CD4-positive, alpha-beta T cell treated with Interleukin-17A for 4 hours (primary cell): ENCODE measurements around the gene CHCHD1.
"Not testable (repeated sequence)": the region's sequence is repeated elsewhere in the genome, so short reads cannot be mapped to it uniquely, and the experiment has no call there.

Experiments used
- DNase-seq: peaks from one replicate; pipeline ENCODE4 v3.0.0-alpha.2; 2020; ENCODE audit warnings: mixed read lengths

Gene CHCHD1

DNA sequence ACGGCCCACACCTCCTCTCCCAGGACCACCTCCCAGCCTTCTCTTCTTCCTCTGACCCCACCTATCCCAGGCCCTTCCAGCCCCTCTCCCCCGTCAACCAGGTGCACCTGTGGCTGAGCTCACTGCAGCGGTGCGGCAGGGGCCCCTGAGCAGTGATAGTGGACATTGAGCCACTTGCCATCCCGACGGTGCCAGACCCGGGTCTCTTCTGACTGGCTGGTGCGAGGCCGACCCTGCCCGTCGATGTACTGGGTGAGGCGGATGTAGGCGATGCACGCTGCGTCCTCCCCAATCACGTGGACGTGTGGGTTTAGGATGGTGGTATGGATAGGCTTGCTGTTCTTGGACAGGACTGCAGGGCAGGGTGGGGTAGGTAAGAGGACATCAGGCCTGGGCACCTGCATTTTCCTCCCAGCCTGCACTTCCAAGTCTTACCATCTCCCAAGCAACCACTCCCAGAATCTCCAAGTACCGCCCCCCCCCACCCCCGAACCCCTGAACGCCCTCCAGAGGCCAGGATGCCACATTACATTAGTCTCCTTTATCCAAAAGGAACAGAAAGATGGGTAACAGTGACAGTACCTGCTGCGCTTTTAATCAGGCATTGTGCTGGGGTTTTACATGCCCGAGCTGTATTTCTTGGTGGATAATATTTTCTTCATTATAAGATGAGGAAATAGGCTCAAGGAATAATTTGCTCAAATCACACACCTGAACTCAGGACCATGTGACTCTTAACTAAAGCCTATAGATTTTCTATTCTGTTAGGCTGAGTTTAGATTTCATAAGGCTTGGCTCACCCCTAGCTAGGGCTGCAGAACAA, 33.3 kb downstream of the CHCHD1 start:
- peak; percentile 31 for DNase-seq

DNA sequence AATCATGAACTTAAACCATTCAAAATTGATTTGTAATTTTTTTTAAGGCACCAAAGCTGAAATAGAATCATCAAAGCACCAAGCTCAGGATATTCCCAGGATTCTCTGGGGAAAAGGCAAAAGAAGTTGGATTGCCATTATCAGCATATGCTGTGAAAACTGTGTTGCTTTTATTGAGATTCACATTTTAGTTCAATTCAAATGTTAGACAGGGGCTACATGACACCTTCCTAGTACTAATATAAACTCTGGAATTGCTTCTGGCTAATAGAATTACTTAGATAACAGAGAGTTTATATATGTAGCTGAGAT, 33.8 kb downstream of the CHCHD1 start:
- no peak for DNase-seq

DNA sequence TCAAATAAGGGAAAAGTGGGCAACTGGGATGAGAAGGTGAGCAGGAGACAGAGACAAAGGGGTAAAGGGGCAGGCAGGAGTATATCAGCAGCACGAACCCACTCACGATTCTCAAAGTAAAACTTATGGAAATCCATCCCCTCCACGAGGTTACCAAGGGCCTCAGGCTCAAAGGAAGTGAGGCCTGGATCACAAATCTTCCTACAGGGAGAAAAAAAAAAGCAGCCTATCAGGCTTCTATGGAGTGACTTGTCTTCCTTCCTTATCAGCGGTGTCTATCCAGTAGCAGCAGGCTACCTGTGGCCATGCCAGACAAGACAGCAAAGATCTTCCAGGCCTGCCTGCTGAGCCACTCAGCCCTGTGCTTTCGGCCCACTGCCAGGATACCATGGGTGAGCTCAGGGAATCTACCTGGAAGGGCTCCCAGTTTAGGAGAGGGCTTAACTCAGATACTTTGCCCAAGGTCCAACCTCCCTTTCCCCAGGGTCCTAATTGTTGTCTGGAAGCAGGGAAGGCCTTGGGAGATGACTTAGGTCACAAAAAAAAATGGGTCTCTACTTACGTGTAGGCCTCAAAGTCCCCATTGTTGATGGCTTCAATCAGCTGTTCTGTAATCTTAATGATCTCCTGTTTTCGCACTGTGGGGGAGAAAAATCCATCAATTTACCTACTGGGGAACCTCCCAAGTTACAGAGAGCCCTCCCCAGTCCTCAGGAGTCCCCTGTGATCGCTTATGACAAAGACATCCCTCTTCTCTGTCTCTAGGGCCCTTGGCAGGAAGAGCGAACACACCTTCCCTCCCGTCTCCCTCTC, 35.3 kb downstream of the CHCHD1 start:
- DNase-seq = no peak

DNA sequence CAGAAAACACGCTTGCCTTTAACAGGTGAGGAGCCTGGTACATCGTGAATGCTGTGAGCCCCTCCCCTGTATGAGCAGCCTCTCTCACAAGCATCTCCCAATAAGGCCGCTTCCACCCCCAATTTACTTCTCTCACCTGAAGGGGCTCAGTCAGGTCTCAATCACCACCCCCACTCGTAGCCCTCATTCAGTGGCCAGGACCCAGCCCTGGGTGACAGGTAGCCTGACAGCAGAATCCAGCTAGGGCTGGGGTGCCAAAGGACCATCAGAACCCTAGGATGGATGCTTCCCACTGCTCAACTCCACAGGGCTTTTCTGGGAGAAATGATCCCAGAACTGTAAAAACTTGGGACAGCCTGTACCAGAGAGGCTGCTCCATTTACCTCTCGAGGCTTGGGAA, 36.0 kb downstream of the CHCHD1 start:
- DNase-seq = no peak

DNA sequence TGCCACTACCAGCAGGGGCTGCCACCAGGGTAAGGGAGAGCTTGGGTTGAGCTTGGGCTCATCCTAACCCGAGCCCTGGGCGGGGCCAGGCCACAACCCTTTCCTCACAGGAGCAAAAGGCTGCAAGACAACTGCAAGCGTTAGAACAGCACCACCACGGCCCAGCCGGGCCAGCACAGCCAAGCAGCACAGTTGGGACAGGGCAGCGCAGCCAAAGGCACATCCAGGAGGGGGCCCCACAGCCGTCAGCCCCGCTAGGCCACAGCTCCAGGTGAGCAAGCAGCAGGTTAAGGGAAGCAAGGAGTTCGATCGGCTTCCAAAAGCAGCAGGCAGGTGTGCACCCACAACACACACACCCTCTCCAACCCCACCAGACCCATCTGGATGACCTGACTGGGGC, 36.6 kb downstream of the CHCHD1 start:
- no peak for DNase-seq

DNA sequence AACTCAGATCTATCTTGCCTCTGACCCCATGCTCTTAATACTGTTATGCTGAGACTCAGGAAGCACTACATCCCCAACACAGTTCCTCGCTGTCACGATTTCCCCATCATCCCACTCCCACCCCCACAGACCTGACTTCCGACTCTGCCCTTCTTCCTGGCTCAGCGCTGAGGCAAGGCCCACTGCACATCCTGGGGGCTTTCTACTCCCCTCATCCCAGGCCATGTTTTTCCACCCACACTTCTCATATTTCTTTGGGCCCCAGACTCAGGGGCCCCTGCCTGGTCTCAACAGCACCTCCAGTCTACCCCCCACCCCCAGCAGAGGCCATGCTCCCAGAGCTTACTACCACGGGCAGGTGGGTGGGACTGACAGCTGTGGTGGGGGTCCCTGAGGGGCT, 37.2 kb downstream of the CHCHD1 start:
- DNase-seq = no peak

DNA sequence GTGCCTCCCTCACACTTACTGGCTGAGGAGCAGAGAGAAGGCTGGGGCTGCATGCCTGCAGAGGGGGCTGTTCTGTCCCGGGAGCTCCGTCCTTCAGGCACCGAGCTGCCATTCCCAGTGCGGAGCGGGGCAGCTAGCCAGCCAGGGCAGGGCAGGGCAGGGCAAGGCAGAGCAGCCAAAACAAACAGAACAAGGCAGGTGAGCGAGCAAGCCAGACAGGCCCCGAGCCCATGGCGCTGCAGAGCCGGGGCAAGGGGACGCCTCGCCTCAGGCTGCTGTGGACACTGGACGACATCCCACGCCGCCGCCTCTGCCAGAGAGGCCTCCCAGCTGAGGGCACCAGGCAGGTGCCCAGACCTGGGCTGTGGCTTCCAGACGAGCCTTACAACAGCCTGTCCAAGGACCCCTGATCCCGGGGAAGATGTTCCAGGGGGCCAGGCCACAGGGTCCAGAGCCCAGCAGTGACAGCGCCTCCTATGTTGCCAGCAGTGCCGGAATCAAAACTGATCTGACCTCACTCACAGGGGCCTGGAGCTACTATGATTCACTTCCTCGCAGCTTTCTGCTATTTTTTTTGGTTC, 37.8 kb downstream of the CHCHD1 start:
- DNase-seq = no peak

DNA sequence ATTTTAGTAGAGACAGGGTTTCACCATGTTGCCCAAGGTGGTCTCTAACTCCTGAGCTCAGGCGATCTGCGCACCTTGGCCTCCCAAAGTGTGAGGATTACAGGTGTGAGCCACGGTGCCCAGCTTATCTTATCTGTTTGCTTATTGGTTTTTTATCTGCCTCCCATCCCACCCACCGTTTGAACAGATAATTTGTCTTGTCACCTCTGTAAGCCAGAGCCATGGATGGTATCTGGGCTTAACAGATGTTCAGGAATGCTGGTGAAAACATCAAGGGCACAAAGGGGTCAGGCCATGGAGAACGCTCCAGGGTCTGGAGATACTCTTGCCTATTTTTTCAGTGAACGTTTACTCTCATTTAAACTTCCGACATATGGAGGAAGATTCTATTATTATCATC, 41.5 kb downstream of the CHCHD1 start:
- DNase-seq = no peak

DNA sequence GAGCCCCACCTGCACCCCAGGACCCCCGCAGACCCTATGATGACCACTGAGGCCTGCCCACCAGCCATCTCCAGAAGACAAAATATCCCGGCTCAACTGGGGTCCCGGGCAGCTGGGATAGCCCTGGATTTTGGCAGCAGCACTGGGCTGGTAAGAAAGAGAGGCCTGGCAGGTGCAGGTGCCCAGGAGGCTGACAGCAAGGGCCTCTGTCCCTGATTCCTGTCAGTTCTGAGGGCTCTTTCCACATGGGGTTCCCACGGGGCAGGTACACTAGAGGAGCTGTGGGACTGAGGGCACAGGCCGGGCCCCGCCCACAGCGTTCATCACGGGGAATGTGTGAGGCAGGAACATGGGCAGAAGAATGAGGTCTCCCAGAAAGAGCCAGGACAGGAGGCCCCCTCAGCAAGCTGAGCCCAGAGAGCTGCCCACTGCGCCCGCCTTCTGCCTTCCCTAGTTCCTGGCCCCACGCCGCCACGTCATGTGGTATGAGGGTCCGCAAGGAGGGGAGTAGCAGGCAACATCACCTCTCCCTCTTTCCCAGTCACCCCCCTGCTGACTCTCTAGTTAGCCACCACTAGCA, 42.4 kb downstream of the CHCHD1 start:
- no peak for DNase-seq

DNA sequence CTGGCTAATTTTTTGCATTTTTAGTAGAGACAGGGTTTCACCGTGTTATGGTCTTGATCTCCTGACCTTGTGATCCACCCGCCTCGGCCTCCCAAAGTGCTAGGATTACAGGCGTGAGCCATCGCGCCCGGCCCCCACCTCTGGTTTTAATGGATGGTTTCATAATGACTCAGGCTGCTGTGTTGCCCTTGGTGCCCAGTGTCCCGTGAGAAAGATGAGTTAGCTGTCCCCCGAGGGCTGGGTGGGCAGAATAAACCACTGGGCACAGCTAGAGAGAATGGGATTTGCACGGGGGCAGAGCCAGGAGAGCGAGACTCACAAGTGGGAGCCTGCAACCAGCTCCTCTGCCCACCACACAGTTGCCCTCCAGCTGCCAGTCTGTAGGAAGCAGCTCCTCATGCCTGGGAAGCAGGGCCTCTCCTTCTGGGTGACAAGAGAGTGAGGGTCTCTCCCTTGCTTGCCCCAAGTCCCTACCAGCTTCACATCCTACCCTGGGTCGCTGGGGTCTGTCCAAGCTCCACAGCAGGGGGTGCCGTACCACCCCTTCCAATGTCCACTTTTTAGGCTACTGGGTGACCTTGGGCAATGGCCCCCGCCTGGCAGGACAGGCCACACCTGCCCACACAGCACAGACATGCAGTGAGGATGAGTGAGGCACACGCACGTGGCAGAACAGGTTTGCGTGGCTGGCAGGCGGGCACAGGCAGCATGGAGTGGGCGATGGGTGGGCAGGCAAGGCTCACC, 45.7 kb downstream of the CHCHD1 start:
- DNase-seq = no peak

DNA sequence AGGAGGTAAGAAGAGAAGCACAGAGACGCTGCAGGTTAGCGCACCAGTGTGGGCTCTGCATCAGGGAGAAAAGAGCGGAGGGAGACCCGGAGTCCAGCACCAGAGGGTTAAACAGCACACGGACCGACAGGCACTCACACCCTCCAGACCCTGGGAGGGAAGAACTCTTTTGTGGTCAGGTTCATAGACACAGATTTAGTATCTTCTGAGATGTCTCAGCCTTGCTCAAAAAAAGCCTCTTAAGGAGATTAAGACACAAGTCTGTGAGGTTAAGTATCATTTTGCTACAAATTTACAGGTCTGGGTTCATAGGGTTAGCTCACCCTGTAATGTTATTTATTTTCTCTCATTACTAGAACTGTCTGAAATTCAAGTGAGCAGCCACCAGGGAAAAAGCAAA, 46.3 kb downstream of the CHCHD1 start:
- no peak for DNase-seq

DNA sequence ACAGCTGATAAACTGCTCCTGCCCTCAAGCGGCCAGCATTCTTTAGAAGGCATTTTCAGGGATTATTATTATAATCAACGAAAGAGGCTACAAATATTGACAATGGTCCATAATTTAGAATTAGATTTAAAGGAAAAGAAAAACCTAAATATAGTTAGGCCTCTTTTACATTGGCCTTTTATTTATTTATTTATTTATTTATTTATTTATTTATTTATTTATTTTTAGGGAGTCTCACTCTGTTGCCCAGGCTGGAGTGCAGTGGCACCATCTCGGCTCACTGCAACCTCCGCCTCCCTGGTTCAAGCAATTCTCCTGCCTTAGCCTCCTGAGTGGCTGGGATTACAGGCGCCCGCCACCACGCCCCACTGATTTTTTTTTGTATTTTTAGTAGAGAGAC, 47.2 kb downstream of the CHCHD1 start:
- not testable (repeated sequence) for DNase-seq
